Epithelial cell of proximal tubule (primary cell): ENCODE results near the gene IL2. TPM values are rescaled to one million over a fixed set of nuclear protein-coding genes. Genes with fewer than 3 reads are reported as not detected.

ENCODE experiments used
- DNase-seq: peaks from one replicate; pipeline ENCODE4 v3.0.0-alpha.2; 2011; ENCODE audit warnings: low read depth
- H3K4me3 ChIP-seq: 2 replicates; pipeline ENCODE4 v1.5.1; 2011; ENCODE audit warnings: low read depth, mild to moderate bottlenecking, low read length
- total RNA-seq: library from RNA; depleted of rRNA; stranded (reverse); fragments of >200 nt; gene quantifications from 2 replicates; pipeline ENCODE4 v1.2.3, GENCODE V29; 2015
- TF ChIP-seq, protein P1 (sequence below): conservative IDR thresholded peaks from 2 replicates; pipeline ENCODE4 v1.5.1; 2012; ENCODE audit warnings: low read depth, mild to moderate bottlenecking, low read length

Gene IL2
- total RNA-seq = not detected in 2 replicates

- TF ChIP-seq, protein P1, sequence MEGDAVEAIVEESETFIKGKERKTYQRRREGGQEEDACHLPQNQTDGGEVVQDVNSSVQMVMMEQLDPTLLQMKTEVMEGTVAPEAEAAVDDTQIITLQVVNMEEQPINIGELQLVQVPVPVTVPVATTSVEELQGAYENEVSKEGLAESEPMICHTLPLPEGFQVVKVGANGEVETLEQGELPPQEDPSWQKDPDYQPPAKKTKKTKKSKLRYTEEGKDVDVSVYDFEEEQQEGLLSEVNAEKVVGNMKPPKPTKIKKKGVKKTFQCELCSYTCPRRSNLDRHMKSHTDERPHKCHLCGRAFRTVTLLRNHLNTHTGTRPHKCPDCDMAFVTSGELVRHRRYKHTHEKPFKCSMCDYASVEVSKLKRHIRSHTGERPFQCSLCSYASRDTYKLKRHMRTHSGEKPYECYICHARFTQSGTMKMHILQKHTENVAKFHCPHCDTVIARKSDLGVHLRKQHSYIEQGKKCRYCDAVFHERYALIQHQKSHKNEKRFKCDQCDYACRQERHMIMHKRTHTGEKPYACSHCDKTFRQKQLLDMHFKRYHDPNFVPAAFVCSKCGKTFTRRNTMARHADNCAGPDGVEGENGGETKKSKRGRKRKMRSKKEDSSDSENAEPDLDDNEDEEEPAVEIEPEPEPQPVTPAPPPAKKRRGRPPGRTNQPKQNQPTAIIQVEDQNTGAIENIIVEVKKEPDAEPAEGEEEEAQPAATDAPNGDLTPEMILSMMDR = no peak
- no peak for DNase-seq
- no peak within 1 kb of the TSS for H3K4me3 ChIP-seq
Observed at GRCh38 chr4:122456231-122457116, at the start of gene IL2. TSS of gene IL2 (minus strand) at chr4:122456725. CDS start at chr4:122456440, 285 bp downstream.

- TF ChIP-seq, protein P1 = no peak
- no peak for DNase-seq
- H3K4me3 ChIP-seq = no peak overlapping the region
Observed at GRCh38 chr4:122503214-122503613, 46.7 kb upstream of the IL2 start.

GRCh38 chr4:122500852-122501501 is 44.5 kb upstream of the IL2 start:
- DNase-seq = no peak
- H3K4me3 ChIP-seq = no peak overlapping the region
- TF ChIP-seq, protein P1 = no peak

DNA sequence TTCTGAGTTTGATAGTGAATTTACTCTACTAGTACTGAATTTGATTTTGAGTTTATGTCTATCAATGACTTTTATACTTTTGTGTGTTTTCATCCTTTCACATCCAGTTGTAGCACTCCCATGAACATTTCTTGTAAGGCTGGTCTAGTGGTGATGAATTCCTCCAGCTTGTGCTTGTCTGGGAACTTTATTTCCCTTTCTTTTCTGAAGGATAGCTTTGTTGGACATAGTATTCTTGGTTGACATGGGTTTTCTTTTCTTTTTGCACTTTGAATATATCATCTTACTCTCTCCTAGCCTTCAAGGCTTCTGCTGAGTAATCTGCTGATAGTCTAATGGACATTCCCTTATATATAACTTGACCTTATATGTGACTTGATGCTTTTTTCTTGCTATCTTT is 32.5 kb upstream of the IL2 start:
- no peak overlapping the region for H3K4me3 ChIP-seq
- DNase-seq = no peak
- TF ChIP-seq, protein P1 = no peak

DNA sequence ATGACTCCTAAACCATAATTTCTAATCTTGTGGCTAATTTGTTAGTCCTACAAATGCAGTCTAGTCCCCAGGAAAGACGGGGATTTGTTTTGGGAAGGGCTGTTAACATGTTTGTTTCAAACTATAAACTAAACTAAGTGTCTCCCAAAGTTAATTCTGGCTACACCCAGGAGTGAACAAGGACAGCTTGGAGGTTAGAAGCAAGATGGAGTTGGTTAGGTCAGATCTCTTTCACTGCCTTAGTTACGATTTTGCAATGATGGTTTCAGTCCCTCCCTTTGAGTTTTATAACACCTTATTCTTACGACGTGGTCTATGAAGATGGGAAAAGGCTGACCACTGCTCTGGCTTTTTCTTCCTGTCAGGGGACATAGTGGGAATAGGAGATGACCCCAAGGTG is 27.0 kb upstream of the IL2 start:
- TF ChIP-seq, protein P1 = no peak
- DNase-seq = no peak
- no peak overlapping the region for H3K4me3 ChIP-seq

DNA sequence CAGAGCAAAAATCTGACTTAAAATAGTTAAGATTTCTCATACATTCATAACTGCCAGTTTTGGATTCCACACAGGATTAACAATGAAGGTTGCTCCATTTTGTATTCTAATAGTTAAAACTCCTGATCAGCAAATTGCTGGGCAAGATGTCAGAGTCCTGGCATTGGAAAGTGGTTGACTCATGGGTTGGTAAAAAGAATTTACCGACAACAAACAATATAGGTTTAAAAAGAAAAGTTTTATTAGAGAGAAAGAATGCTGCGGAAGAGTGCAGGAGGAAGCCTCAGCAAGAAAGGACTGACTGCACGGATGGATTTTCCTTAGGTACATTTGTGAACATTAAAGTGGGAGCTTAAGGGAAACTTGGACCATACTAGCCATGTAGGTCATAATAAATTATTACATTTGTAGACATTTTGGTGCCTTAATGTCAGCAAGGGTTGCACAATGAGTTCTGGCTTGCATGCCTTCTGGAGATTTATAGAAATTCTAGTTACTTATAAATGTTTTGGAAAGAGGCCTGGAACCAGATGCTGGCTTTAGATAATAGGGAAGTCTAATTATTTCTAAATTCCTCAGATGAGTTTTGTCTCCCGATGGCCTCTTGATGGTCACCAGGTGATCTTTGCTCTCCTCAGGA is 25.4 kb upstream of the IL2 start:
- no peak overlapping the region for H3K4me3 ChIP-seq
- TF ChIP-seq, protein P1 = no peak
- no peak for DNase-seq
